IPS DF 4.7 (cell line): ENCODE measurements around the gene TTC27.
A peak's percentile ranks its signal among the peaks of the same experiment; 100 is the strongest.
"Not testable (repeated sequence)": the region's sequence is repeated elsewhere in the genome, so short reads cannot be mapped to it uniquely, and the experiment has no call there.

Source experiments
- DNase-seq: peaks from one replicate; pipeline ENCODE4 v3.0.0-alpha.2; 2013; ENCODE audit warnings: low spot score; ENCODE audit errors: extremely low read depth

Gene TTC27

GRCh38 chr2:32627814-32628579, at the start of gene TTC27:
TSS of gene TTC27 (plus strand) at chr2:32628050. CDS start at chr2:32628293, 243 bp downstream.
- DNase-seq = peak; percentile 89

- no peak for DNase-seq
These were observed 36.0 kb upstream of the TTC27 start for GRCh38 chr2:32591669-32592463.

- DNase-seq = no peak
These were observed 33.3 kb upstream of the TTC27 start for GRCh38 chr2:32594573-32594972.

- no peak for DNase-seq
These were observed 16.5 kb upstream of the TTC27 start for GRCh38 chr2:32611366-32611765.

GRCh38 chr2:32611771-32612170, 16.1 kb upstream of the TTC27 start:
- DNase-seq = no peak

GRCh38 chr2:32614084-32614483, 13.8 kb upstream of the TTC27 start:
- no peak for DNase-seq

- no peak for DNase-seq
These were observed 10.2 kb upstream of the TTC27 start for GRCh38 chr2:32617599-32618189.

- no peak for DNase-seq
These were observed 5.1 kb upstream of the TTC27 start for GRCh38 chr2:32622570-32623310.

GRCh38 chr2:32623311-32623706, 4.5 kb upstream of the TTC27 start:
- DNase-seq = no peak

- DNase-seq = no peak
These were observed 3.0 kb upstream of the TTC27 start for GRCh38 chr2:32624812-32625211.

- no peak for DNase-seq
These were observed 1.1 kb upstream of the TTC27 start for GRCh38 chr2:32626639-32627221.

GRCh38 chr2:32627441-32627813, 423 bp upstream of the TTC27 start:
- no peak for DNase-seq

GRCh38 chr2:32632089-32632488, 4.2 kb downstream of the TTC27 start:
- DNase-seq = no peak

GRCh38 chr2:32633040-32633439, 5.2 kb downstream of the TTC27 start:
- no peak for DNase-seq

- not testable (repeated sequence) for DNase-seq
These were observed 10.7 kb downstream of the TTC27 start for GRCh38 chr2:32638548-32638947.

GRCh38 chr2:32641180-32641579, 13.3 kb downstream of the TTC27 start:
- DNase-seq = no peak

- no peak for DNase-seq
These were observed 19.4 kb downstream of the TTC27 start for GRCh38 chr2:32647180-32647651.

GRCh38 chr2:32652555-32653209, 24.8 kb downstream of the TTC27 start:
- DNase-seq = no peak

GRCh38 chr2:32656069-32656468, 28.2 kb downstream of the TTC27 start:
- no peak for DNase-seq

- DNase-seq = no peak
These were observed 36.0 kb downstream of the TTC27 start for GRCh38 chr2:32663864-32664263.

- no peak for DNase-seq
These were observed 38.9 kb downstream of the TTC27 start for GRCh38 chr2:32666704-32667103.
